HG03558 (cell line): ENCODE data around the gene CKAP4.

Experiments
- ATAC-seq: cut with Tn5 transposase; IDR thresholded peaks from one replicate; pipeline ENCODE4 v1.9.1; 2021; ENCODE audit warnings: moderate number of reproducible peaks; ENCODE audit not compliant: unreplicated experiment; ENCODE audit errors: extremely low read depth

CKAP4 gene

GRCh38 chr12:106246891-106247673 lies 738 bp downstream of the CKAP4 start:
- no peak for ATAC-seq

- ATAC-seq = no peak
Observed at GRCh38 chr12:106245767-106246166, 2.1 kb downstream of the CKAP4 start.

GRCh38 chr12:106243620-106244019 lies 4.2 kb downstream of the CKAP4 start:
- no peak for ATAC-seq

DNA sequence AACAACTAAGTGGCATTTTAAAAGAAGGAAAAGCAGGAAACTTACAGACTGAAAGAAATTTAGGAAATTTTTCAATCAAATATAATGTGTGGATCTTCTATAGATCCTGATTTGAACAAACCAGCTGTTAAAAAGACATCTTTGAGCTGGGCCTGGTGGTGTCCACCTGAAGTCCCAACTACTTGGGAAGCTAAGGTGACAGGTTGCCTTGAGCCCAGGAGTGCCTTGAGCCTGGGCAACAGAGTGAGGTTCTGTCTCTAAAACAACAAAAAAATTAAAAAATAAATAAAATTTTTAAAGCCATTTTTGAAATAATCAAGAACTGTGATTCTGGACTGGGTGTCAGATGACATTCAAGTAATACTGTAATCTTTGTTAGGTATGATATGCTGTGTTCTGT lies 7.0 kb downstream of the CKAP4 start:
- no peak for ATAC-seq

DNA sequence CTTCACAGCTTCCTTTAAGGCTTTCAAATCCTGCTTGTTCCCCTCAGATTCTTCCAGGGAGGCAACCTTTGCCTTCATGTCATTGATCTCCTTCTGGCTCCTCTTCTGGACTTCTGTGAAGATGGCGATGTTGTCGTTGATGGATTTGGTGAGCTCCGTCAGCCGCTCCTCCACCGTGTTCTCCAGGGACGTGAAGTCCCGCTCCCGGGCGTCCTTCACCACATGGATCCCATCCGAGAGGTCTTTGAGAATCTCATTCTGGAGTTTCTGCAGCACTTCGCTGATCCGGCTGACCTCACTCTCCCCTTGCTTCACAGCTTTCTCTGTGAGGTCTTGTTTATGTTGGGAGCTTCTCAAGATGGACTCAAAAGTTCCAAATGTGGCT lies 7.9 kb downstream of the CKAP4 start:
- no peak for ATAC-seq

DNA sequence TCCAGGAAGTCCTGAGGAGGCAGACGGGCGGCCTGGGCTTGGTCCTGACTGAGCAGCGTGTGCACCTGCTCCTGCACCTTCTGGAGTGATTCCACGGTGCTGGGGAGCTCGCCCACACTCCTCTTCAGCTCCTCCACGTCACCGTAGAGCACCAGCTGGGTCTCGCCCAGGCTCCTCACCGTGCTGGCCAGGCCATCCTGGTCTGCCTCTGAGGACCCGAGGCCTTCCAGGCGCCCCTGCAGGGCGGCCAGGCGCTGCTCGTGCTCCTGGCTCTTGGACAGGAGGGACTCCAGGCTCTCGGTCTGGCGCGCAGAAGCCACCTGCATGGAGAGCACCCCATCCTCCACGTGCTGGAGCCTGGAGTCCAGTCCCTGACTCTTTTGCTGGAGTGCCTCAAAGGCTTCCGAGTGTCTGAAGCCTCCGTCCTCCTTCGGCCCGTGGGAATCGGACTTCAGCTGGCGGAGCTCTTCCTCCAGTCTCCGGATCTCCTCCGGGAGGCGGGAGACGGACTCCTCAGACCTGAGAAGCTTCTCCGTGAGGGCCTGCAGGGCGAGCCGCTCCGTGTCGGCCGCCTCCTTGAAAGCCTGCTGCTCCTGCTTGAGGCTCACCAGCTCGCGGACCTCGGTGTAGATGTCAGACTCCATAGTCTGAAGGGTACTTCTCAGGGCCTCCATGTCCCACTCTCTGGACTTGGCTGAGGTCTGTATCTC lies 8.4 kb downstream of the CKAP4 start:
- ATAC-seq = no peak

- no peak for ATAC-seq
Observed at GRCh38 chr12:106238146-106238545, 9.7 kb downstream of the CKAP4 start.

- ATAC-seq = no peak
Observed at GRCh38 chr12:106235770-106236169, 12.1 kb downstream of the CKAP4 start.

- no peak for ATAC-seq
Observed at GRCh38 chr12:106234449-106234848, 13.4 kb downstream of the CKAP4 start.

DNA sequence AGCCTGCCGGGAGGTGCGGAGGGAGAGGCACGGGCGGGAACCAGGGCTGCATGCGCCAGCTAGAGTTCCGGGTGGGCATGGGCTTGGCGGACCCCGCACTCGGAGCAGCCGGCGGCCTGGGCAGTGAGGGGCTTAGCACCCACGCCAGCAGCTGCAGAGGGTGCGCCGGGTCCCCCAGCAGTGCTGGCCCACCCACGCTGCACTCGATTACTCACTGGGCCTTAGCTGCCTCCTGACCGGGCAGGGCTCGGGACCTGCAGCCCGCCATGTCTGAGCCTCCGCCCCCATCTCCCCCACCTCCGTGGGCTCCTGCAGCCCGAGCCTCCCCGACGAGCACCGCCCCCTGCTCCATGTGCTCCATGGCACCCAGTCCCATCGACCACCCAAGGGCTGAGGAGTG lies 14.8 kb downstream of the CKAP4 start:
- ATAC-seq = no peak

DNA sequence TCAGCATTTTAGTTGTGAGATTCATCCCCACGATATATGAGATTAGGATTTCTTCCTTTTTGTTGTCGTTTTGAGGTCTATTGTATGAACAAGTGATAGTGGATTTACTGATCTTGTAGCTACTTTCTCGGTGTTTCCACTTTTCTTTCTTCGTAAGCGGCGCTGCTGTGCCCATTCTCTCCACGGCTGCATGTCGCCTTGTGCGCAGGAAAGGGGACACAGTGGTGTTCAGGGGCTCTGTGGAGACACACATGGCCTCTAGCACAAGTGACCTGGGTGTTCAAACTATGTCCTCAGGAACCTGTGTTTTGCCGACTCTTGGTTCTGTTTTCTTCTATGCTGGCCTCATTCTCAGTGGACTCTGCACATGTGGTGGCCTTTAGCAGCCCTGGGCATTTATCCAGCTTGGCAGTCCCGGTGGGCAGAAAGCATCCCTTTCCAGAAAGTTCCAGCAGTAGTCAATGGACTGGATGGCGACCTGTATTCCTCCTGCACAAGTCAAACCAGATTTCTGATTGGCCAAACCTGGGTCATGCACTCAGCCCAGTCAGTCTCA lies 18.7 kb downstream of the CKAP4 start:
- ATAC-seq = no peak

DNA sequence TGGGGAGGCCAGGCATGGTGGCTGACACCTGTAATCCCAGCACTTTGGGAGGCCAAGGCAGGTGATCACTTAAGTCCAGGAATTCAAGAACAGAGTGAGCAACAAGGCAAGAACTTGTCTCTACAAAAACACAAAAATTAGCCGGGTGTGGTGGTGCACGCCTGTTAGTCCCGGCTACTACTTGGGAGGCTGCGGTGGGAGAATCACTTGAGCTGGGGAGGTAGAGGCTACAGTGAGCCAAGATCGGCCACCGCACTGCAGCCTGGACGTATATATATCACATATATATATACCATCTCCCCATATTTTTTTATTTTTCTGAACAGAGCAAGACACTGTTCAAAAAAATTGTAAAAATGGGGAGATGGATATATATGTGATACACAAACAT lies 19.5 kb downstream of the CKAP4 start:
- ATAC-seq = no peak

GRCh38 chr12:106227641-106228319 lies 20.0 kb downstream of the CKAP4 start:
- ATAC-seq = no peak

GRCh38 chr12:106226884-106227640 lies 20.8 kb downstream of the CKAP4 start:
- no peak for ATAC-seq

DNA sequence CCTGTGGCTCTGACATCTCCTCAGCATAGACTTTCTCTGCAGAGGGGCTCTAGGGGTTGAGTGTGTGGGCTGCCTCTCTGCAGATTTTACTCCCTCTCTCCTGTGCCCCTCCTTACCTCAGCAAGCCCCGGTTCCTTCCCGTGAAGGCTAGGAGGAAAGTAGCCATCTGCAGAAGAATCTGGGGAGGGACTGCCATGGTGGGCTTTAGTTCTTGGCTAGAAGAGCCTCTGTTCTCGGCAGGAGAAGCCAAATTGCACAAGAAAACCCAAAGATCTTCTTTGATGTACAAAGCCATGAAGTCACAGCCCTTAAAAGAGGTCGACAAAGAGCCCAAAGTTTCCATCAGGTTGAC lies 23.5 kb downstream of the CKAP4 start:
- ATAC-seq = no peak

GRCh38 chr12:106223485-106224354 lies 24.1 kb downstream of the CKAP4 start:
- no peak for ATAC-seq

DNA sequence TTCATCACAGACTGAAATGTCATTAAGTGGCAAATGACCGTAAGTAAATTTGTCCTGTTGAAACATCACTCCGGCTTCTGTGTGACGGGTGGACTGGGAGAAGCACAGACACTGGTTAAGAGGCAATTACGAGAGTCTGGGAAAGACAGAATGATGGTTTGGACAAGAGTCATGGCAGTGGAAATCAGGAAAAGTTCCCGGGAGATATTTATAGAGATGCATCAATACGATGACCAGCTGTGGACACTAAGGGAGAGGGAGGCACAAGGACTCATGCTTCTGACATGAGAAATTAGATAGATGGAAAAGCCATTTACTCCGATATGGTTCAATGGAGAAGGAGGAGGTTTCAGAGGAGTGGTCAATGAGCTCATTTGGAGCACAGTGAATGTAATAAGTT lies 27.3 kb downstream of the CKAP4 start:
- no peak for ATAC-seq

- ATAC-seq = no peak
Observed at GRCh38 chr12:106219043-106219442, 28.8 kb downstream of the CKAP4 start.

- ATAC-seq = no peak
Observed at GRCh38 chr12:106217706-106218105, 30.1 kb downstream of the CKAP4 start.
